OCI-LY3 (cell line): ENCODE measurements around the gene SKIL.

ENCODE experiments used
- EZH2phosphoT487 ChIP-seq: fragments of 200-600 bp; shearing (Covaris generic); IDR thresholded peaks from 2 replicates; pipeline ENCODE4 v1.6.1; 2018; ENCODE audit warnings: antibody characterized with exemption, mixed run types, low read depth
- TF ChIP-seq, protein P1 (sequence below): fragments of 200-600, 300-600 bp; sonication (generic); IDR thresholded peaks from 2 replicates; pipeline ENCODE4 v1.5.1; 2014; ENCODE audit warnings: antibody characterized with exemption, low read length, low read depth

GRCh38 chr3:170317954-170318353 lies 39.6 kb upstream of the SKIL start:
- TF ChIP-seq, protein P1, sequence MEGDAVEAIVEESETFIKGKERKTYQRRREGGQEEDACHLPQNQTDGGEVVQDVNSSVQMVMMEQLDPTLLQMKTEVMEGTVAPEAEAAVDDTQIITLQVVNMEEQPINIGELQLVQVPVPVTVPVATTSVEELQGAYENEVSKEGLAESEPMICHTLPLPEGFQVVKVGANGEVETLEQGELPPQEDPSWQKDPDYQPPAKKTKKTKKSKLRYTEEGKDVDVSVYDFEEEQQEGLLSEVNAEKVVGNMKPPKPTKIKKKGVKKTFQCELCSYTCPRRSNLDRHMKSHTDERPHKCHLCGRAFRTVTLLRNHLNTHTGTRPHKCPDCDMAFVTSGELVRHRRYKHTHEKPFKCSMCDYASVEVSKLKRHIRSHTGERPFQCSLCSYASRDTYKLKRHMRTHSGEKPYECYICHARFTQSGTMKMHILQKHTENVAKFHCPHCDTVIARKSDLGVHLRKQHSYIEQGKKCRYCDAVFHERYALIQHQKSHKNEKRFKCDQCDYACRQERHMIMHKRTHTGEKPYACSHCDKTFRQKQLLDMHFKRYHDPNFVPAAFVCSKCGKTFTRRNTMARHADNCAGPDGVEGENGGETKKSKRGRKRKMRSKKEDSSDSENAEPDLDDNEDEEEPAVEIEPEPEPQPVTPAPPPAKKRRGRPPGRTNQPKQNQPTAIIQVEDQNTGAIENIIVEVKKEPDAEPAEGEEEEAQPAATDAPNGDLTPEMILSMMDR = no peak
- no peak for TF ChIP-seq EZH2phosphoT487
